H9 (cell line): Measurements from ENCODE around the gene SRGAP3. TPM values are rescaled to one million over a fixed set of nuclear protein-coding genes. Genes with fewer than 3 reads are reported as not detected.

ENCODE experiments used
- DNase-seq: peaks from one replicate; pipeline ENCODE4 v3.0.0-alpha.2; 2017
- H2AFZ ChIP-seq: one replicate; pipeline ENCODE4 v1.6.1; 2013; ENCODE audit warnings: mild to moderate bottlenecking, low read length, control low read depth, moderate library complexity
- H2AK5ac ChIP-seq: 2 replicates; pipeline ENCODE4 v1.6.1; 2013; ENCODE audit warnings: low read length, control low read depth, mixed read lengths; ENCODE audit not compliant: insufficient read length
- H2BK120ac ChIP-seq: one replicate; pipeline ENCODE4 v1.6.1; 2013; ENCODE audit warnings: low read depth, mild to moderate bottlenecking, low read length, control low read depth, inconsistent platforms; ENCODE audit not compliant: poor library complexity, severe bottlenecking
- H2BK12ac ChIP-seq: 2 replicates; pipeline ENCODE4 v1.6.1; 2013; ENCODE audit warnings: low read length, control low read depth, mixed read lengths, low read depth; ENCODE audit not compliant: insufficient read length
- H2BK15ac ChIP-seq: 2 replicates; pipeline ENCODE4 v1.6.1; 2013; ENCODE audit warnings: low read depth, low read length, control low read depth
- H2BK20ac ChIP-seq: one replicate; pipeline ENCODE4 v1.6.1; 2013; ENCODE audit warnings: low read depth, mild to moderate bottlenecking, low read length, control low read depth, inconsistent platforms; ENCODE audit not compliant: poor library complexity, severe bottlenecking
- H2BK5ac ChIP-seq: 2 replicates; pipeline ENCODE4 v1.6.1; 2013; ENCODE audit warnings: low read length, control low read depth, mixed read lengths; ENCODE audit not compliant: insufficient read length
- H3K14ac ChIP-seq: 2 replicates; pipeline ENCODE4 v1.6.1; 2013; ENCODE audit warnings: low read length, control low read depth; ENCODE audit not compliant: insufficient read depth
- H3K18ac ChIP-seq: 2 replicates; pipeline ENCODE4 v1.6.1; 2013; ENCODE audit warnings: low read depth, mild to moderate bottlenecking, mixed read lengths, low read length, control low read depth; ENCODE audit not compliant: insufficient read length
- H3K23ac ChIP-seq: 2 replicates; pipeline ENCODE4 v1.6.1; 2013; ENCODE audit warnings: low read length, control low read depth, mixed read lengths, low read depth; ENCODE audit not compliant: insufficient read length
- H3K23me2 ChIP-seq: 2 replicates; pipeline ENCODE4 v1.6.1; 2013; ENCODE audit warnings: low read depth, mild to moderate bottlenecking, mixed read lengths, low read length, control low read depth; ENCODE audit not compliant: insufficient read length, poor library complexity, severe bottlenecking
- H3K27ac ChIP-seq: 2 replicates; pipeline ENCODE4 v1.5.1; 2013; ENCODE audit warnings: low read length, control low read depth, mixed read lengths, low read depth; ENCODE audit not compliant: insufficient read length
- H3K27me3 ChIP-seq: 2 replicates; pipeline ENCODE4 v1.6.1; 2013; ENCODE audit warnings: low read length, control low read depth, inconsistent platforms; ENCODE audit not compliant: insufficient read depth
- H3K4ac ChIP-seq: 2 replicates; pipeline ENCODE4 v1.6.1; 2013; ENCODE audit warnings: low read depth, mild to moderate bottlenecking, control low read depth, inconsistent platforms, low read length, moderate library complexity
- H3K4me1 ChIP-seq: 2 replicates; pipeline ENCODE4 v1.6.1; 2013; ENCODE audit warnings: low read length, control low read depth, inconsistent platforms; ENCODE audit not compliant: insufficient read depth
- H3K4me2 ChIP-seq: 2 replicates; pipeline ENCODE4 v1.6.1; 2013; ENCODE audit warnings: low read length, control low read depth, mixed read lengths; ENCODE audit not compliant: insufficient read length, insufficient read depth
- H3K56ac ChIP-seq: 2 replicates; pipeline ENCODE4 v1.6.1; 2013; ENCODE audit warnings: low read depth, mild to moderate bottlenecking, mixed read lengths, low read length, control low read depth; ENCODE audit not compliant: insufficient read length
- H3K79me1 ChIP-seq: 2 replicates; pipeline ENCODE4 v1.6.1; 2013; ENCODE audit warnings: low read depth, mild to moderate bottlenecking, moderate library complexity, low read length, control low read depth, inconsistent platforms; ENCODE audit not compliant: insufficient read depth, poor library complexity, severe bottlenecking
- H3K79me2 ChIP-seq: 2 replicates; pipeline ENCODE4 v1.6.1; 2013; ENCODE audit warnings: low read length, control low read depth, inconsistent platforms; ENCODE audit not compliant: insufficient read depth
- H3K9ac ChIP-seq: 2 replicates; pipeline ENCODE4 v1.6.1; 2013; ENCODE audit warnings: low read length, control low read depth, mixed read lengths; ENCODE audit not compliant: insufficient read length; ENCODE audit errors: extremely low read depth
- H3K9me3 ChIP-seq: one replicate; pipeline ENCODE4 v1.6.1; 2013; ENCODE audit warnings: low read depth, low read length, inconsistent platforms; ENCODE audit not compliant: control insufficient read depth
- H3T11ph ChIP-seq: one replicate; pipeline ENCODE4 v1.6.1; 2013; ENCODE audit warnings: mild to moderate bottlenecking, low read length, control low read depth, inconsistent platforms
- H4K20me1 ChIP-seq: one replicate; pipeline ENCODE4 v1.6.1; 2013; ENCODE audit not compliant: control insufficient read depth, insufficient read length, insufficient read depth
- H4K5ac ChIP-seq: 2 replicates; pipeline ENCODE4 v1.6.1; 2013; ENCODE audit warnings: low read depth, mild to moderate bottlenecking, mixed read lengths, low read length, control low read depth; ENCODE audit not compliant: insufficient read length
- H4K8ac ChIP-seq: replicated peaks from 2 replicates; pipeline ENCODE4 v1.6.1; 2013; ENCODE audit warnings: low read length, control low read depth, mixed read lengths, low read depth; ENCODE audit not compliant: insufficient read length
- H4K91ac ChIP-seq: 2 replicates; pipeline ENCODE4 v1.6.1; 2013; ENCODE audit warnings: low read depth, mild to moderate bottlenecking, moderate library complexity, mixed read lengths, low read length, control low read depth; ENCODE audit not compliant: insufficient read length
- H3K27ac Mint-ChIP-seq, 3 experiments: 2 replicates in 2 of 3; 3 replicates in 1 of 3; pipeline ENCODE4 v1.8.0; 2020 to 2021; ENCODE audit warnings: mixed read lengths in 3 of 3, mild to moderate bottlenecking in 1 of 3, moderate library complexity in 1 of 3
- H3K27me3 Mint-ChIP-seq: 2 replicates; pipeline ENCODE4 v1.8.0; 2021; ENCODE audit warnings: low read depth, mild to moderate bottlenecking, moderate library complexity, mixed read lengths
- H3K36me3 Mint-ChIP-seq, 3 experiments: 2 replicates in 2 of 3; 3 replicates in 1 of 3; pipeline ENCODE4 v1.8.0; 2020 to 2021; ENCODE audit warnings: low read depth in 3 of 3, mixed read lengths in 3 of 3; ENCODE audit not compliant: insufficient read depth in 1 of 3
- H3K4me1 Mint-ChIP-seq, 2 experiments: 2 replicates each; pipeline ENCODE4 v1.8.0; 2020; ENCODE audit warnings: mixed read lengths in 2 of 2
- H3K4me3 Mint-ChIP-seq, 2 experiments: 2 replicates in 1 of 2; 3 replicates in 1 of 2; pipeline ENCODE4 v1.8.0; 2020 to 2021; ENCODE audit warnings: mild to moderate bottlenecking in 2 of 2, mixed read lengths in 2 of 2, moderate library complexity in 1 of 2
- H3K9me3 Mint-ChIP-seq, 2 experiments: 2 replicates in 1 of 2; 3 replicates in 1 of 2; pipeline ENCODE4 v1.8.0; 2020; ENCODE audit warnings: mild to moderate bottlenecking in 2 of 2, mixed read lengths in 2 of 2, moderate library complexity in 1 of 2
- WGBS: extraction: QIAGEN DNeasy Blood & Tissue Kit; methylation state at CpG from one replicate; pipeline ENCODE4 v1.1.7; 2013; ENCODE audit warnings: missing lambda C conversion rate, low lambda C conversion rate, mixed read lengths; ENCODE audit not compliant: insufficient read length; ENCODE audit errors: extremely low coverage; 5-methylcytosine and 5-hydroxymethylcytosine counted together
- total RNA-seq: library from RNA; stranded (reverse); gene quantifications from 2 replicates; pipeline ENCODE4 v1.2.1, GENCODE V29; 2021
- TF ChIP-seq, protein P1 (sequence below): fragments of 200-600 bp; sonication (generic); conservative IDR thresholded peaks from 3 replicates; pipeline ENCODE4 v1.8.0; 2021; ENCODE audit warnings: antibody characterized with exemption, mild to moderate bottlenecking

SRGAP3 gene
- total RNA-seq, 1 experiment from 2014 or later, result 3.4 TPM

DNA sequence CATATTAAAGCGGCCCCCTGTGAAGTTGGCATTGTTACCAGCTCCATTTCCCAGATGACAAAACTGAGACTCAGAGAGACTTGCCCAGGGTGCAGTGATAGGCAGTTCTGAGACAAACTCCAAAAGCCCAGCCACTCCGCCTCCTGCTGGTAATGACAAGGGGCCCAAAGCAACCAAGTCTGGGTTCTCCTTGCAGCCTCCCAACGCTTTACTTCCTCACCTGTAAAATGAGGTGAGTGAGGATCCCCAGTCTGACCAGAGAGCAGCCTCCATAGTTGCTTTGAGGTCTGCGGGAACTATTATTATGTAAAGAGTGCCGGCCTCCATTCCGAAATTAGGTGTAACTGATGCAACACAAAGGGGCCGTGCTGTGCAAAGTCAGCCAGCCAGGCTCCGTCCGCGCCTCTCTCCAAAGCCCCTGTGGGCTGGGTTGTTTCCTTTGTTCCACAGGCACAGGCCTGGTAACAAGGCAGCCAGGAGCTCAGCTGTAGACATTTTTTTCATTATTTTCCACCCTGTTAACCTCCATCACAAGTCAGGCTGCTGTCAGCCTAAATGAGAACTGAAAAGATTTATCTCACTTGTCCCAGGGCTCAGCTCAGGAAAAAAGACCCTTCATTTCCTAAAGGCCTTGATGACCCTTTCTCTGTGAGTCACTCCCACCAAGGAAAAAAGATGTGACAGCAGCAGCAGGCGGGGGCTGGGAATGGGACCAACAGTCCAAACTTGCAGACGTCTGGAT is 147.0 kb downstream of the SRGAP3 start:
- H3K4me3 Mint-ChIP-seq, result no peak overlapping the region
- Histone ChIP-seq H4K91ac (no peak overlapping the region), H2BK20ac (no peak overlapping the region), H3K79me1 (no peaks in the 10 kb centered on the region), H4K5ac (no peak overlapping the region), H3K14ac (peak overlapping the region; percentile 0; the same call in 1 of the 2 replicates), H3K9me3 (no peaks in the 10 kb centered on the region), H2BK15ac (no peak overlapping the region), H2BK120ac (no peak overlapping the region), H3K23ac (no peak overlapping the region), H3K79me2 (no peaks in the 10 kb centered on the region), H3K18ac (peak overlapping the region; percentile 59), H3K56ac (no peak overlapping the region), H2AK5ac (no peak overlapping the region), H3T11ph (no peak overlapping the region), H3K9ac (no peak overlapping the region), H3K4me2 (no peak overlapping the region), H2AFZ (no peak overlapping the region), H2BK5ac (no peak overlapping the region), H3K4ac (no peak overlapping the region), H3K4me1 (peaks cover 5% of the 10 kb centered on the region), H2BK12ac (no peak overlapping the region), H4K8ac (no peak overlapping the region), H3K27ac (peak overlapping the region; percentile 42), H4K20me1 (no peaks in the 10 kb centered on the region), H3K27me3 (no peaks in the 10 kb centered on the region), H3K23me2 (no peaks in the 10 kb centered on the region)
- no peaks in the 10 kb centered on the region for H3K36me3 Mint-ChIP-seq
- H3K9me3 Mint-ChIP-seq, result peaks cover 0 to 3% of the 10 kb centered on the region in 2 experiments; a peak in 1 of 5 replicates
- H3K27ac Mint-ChIP-seq, result peak overlapping the region; percentile 80 to 95 (median 95); a peak in 6 of 7 replicates
- DNase-seq, result peak; percentile 88
- no peaks in the 10 kb centered on the region; the same call in 1 of the 2 replicates for H3K27me3 Mint-ChIP-seq
- TF ChIP-seq, protein P1, sequence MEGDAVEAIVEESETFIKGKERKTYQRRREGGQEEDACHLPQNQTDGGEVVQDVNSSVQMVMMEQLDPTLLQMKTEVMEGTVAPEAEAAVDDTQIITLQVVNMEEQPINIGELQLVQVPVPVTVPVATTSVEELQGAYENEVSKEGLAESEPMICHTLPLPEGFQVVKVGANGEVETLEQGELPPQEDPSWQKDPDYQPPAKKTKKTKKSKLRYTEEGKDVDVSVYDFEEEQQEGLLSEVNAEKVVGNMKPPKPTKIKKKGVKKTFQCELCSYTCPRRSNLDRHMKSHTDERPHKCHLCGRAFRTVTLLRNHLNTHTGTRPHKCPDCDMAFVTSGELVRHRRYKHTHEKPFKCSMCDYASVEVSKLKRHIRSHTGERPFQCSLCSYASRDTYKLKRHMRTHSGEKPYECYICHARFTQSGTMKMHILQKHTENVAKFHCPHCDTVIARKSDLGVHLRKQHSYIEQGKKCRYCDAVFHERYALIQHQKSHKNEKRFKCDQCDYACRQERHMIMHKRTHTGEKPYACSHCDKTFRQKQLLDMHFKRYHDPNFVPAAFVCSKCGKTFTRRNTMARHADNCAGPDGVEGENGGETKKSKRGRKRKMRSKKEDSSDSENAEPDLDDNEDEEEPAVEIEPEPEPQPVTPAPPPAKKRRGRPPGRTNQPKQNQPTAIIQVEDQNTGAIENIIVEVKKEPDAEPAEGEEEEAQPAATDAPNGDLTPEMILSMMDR, result peak; percentile 46; the same call in 2 of the 3 replicates
- no CpG with 5 or more reads among the region's 12 CpGs for WGBS
- peaks cover 45 to 46% of the 10 kb centered on the region in 2 experiments for H3K4me1 Mint-ChIP-seq
